ENCODE measurements around the gene MAP7.

MAP7 gene

DNA sequence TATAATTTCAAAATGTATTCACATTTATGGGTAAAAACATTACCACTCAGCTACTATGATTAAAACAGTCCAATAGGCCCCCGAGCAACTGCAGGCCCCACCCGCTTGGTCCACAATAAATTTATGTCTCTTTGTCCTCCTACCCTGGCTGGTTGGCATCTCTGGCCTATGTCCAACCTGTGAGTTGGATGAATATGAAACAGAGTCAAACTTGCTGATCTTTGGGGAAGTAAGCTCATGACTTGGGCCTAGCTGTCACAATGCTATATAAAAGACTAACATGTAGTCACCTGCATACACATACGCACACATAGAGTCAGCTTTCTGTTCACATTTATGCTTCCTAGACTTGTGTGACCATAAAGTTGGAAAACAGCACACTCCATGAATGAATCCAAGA lies 20.5 kb downstream of the MAP7 start:
- DNase-seq (ENCODE audit: low read depth in 2 of 2) = no peak

DNA sequence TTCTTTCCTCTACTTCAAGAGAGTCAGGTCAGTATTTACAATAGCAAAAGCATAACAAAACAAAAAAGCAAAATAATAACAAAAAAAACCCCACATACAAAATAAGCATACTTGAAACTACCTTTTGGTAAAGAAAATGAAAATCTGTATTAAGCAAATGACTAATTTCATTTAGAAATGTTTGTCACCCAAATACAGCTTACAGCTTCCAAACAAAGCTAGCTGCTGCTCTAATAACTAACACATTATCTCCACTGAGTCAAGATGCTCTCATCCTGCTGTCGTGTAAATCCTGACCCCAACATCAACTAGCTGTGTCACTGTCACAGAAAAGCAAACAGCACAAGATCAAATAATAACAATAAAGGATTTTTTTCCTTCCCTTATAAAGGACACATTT lies 21.7 kb downstream of the MAP7 start:
- DNase-seq (ENCODE audit: low read depth in 2 of 2) = no peak

DNA sequence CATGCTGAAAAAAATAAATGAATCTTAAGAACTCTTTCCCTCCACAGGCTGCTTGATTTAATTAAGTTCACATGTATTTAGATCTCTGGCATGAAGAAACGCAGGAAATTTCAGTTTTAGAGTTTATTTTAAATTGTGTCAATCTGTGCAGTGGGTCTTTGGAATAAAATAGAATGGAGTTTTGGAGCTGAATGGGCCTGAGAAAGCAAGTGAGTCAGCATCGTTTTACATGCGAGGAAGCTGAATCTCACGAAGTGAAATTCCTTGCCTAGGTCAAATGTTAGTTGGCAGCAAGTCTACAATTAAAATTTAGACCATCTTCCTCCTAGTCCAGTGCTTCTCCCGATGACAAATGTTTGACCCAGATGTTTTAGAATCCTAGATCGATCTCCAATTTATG lies 22.4 kb downstream of the MAP7 start:
- no peak for DNase-seq (ENCODE audit: low read depth in 2 of 2)

DNA sequence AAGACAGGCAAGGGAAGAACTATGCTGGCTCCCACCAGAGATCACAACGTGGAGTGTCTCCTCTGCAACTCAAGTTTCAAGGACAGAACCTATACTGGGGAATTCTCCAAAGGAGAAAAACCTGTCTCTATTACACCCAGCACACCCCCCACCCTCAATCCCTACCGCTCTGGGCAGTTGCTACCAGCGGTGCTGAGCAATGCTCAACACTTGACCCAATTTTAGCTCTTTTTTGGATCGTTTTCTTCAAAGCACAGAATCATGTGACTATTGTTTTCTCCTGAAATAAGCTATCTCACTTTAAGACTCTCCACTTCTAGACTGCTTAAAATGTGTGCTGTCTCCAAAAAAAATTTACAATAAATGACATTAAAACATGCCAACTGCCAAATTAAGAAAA lies 23.3 kb downstream of the MAP7 start:
- no peak for DNase-seq (ENCODE audit: low read depth in 2 of 2)

DNA sequence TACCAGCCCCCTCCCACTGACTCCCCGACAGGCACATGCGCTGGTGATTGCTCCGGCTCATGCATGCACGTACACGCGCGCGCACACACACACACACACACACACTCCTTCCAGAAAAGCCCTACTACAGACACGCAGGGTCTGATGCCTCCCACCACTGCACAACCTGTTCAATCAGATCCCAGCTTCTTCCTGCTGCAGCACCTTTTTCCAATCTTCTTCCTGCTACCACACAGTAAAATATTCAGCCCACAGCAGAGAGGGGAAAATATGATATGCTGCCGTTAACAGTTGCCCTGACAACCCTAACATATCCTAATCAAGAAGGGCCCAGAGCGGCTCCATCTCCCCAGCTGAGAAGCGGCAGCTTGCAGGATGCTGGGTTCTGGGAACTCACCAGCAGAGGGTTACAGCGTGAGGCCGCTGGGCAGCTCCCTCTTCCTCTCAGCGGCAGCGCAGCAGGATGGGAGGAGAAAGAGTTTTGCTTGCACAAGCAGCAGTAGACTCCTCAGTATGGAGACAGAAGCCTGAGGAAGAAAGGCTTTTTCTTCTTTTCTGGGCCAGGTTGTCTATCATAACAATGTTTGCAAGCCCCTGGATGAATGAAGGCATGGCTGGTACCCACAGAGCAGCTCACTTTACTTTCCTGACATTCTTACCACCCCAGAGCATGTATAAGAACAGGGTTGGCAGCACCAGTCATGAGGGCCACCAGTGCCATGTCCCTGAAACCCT lies 23.9 kb downstream of the MAP7 start:
- no peak for DNase-seq (ENCODE audit: low read depth in 2 of 2)

DNA sequence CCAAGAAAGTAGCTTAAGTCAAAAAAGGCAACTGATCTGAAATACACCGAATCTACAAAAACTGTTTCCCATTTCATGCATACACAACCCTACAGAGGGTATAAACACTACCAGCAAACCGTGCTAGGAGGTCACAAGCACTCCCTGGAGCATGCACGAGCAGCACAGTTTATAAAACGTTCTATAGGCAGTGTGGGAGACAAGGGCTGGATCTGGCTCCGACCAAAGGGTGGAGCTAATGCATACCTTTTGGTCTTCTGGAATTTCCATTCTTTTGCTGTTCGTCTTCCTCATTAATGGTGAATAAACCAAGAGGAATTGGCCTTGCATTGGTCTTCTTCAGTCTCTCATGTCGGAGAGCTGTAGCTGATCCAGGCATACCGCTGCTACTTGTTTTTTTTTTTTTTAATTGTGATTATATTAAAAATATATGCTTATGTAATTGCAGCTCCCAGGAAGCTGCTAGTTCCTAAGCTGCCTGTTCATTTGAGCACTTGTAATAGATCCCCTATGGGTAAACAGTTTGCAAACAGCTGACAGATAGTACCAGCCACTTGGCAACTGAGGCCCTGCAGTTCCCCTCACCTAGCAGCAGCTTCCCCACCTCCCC lies 24.5 kb downstream of the MAP7 start:
- no peak for DNase-seq (ENCODE audit: low read depth in 2 of 2)

DNA sequence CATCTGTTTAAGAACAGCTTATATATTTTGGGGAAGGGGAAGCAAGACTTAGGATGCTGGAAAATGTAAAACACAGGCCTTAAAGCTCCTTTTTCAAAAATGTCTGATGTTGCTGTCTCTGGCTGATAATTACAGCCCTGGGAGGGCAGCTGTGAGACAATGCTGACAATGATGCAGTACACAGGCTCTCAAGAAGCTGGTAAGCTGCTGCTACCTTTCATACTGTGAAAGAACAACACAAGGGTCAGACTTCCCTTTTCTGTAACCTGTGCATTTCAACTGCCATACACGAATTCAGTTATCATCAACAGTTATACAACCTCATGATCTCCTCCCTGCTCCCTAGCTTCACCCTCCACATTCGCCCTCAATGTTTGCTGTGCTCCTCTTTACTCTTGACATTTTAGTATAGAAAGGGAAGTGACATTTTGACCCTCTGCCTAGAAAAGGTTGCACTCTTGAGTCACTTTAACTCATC lies 25.2 kb downstream of the MAP7 start:
- no peak for DNase-seq (ENCODE audit: low read depth in 2 of 2)

DNA sequence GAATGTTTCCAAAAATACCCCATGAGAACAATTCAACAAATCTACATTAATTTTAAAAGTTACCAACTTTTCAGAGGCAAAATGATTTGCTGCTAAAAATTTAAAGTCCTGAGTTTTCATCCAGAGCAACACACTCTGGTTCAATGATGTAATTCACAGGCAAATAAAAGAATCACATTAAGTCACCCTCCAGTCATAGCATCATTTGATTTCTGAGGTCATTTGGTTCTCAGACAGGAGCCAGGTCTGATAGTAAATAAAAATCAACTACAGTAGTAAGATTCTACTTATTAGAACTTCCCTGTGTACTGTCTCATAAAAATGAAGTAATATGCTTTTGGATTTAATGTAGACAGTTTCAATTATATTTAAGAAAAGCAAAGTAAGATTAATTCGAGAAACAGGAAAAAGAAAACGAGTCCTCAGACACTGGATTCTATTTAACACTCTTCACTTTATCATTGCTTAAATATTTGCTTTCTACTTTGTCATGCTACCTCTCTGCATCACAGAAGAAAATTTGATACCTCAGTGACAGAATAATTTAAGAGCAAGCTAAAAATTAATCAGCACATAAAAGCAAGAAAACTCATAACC lies 25.8 kb downstream of the MAP7 start:
- DNase-seq (ENCODE audit: low read depth in 2 of 2) = no peak

DNA sequence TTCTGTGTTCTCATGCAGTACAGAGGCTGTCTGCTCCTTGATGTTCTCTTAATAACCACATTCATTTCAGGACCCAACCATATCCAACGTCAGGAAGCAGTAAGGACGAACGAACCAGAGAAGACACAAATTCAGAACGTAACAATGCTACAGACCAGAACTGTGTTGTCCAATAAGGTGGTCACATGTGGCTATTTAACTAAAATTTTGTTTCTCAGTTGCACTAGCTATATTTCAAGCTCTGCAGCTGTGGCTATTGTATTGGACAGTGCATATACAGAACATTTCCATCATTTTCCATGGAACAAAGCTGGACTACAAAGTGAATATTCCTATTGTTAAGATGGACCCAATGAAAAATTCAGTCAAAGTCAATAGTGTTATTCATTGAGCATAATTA lies 27.0 kb downstream of the MAP7 start:
- DNase-seq (ENCODE audit: low read depth in 2 of 2) = no peak

DNA sequence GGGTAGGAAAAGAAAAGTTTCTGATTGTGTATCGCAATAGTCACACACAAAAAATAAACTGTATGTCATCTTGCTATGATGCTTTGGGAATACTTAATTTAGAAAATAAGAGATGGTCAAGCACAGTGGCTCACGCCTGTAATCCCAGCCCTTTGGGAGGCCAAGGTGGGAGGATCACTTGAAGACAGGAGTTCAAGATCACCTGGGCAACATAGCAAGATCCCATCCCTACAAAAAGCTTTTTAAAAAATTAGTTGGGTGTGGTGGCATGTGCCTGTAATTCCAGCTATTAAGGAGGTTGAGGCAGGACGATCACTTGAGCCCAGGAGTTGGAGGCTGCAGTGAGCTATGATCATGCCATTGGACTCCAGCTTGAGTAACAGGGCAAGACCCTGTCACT lies 27.6 kb downstream of the MAP7 start:
- DNase-seq (ENCODE audit: low read depth in 2 of 2) = no peak

DNA sequence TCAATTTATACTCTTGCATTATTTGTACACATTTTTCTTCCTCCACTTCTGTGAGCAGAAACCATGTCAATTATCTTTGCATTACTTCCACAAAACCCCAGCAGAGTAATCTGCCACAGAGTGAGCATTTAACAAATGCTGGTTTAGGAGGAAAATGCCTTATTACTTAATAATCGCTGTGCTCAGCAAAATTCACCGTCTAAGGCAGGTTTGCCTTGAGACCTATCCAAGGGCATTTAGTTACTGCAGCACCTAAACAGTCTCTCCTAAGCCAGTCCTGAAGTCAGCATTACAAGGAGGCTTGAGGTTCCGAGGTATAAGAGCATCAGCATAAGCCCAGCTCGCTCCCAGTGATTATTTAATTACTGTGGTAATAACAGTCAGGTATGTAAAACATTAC lies 28.3 kb downstream of the MAP7 start:
- DNase-seq (ENCODE audit: low read depth in 2 of 2) = no peak

DNA sequence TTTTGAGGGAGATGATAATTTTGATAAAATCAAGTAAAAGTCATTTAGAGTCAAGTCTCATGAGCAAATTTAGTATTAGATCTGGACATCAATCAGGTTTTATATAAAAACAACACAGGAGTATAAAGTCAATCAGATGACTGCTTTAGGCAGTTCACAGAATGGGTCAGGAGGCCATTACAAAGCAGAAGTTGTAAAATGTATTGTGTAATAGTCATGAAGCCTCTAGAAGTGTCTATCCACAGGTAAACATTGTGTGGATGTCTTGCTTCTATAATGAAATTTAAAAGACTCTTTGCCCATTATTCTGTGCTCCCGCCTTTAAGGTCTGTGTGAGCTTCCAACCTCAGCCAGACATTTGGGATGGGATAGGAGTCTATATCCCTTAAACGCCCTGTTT lies 28.8 kb downstream of the MAP7 start:
- no peak for DNase-seq (ENCODE audit: low read depth in 2 of 2)

DNA sequence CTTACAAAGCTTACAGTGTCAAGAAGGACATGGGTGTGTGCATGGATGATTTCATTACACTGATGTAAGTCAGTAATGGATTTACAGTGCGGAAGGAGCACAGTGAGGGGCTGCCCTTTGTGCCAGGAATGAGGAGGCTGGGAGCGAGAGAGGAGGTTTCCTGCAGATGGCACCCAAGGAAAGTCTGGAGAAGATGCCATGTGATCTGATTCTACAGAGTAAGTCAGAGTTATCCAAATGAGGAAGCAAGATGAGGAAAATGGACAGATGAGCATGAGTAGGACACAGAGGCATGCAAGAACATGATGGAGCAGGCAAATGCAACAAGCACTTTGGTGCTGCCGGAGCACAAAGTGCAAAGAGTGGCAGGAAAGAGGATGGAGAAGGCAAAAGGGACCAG lies 29.7 kb downstream of the MAP7 start:
- DNase-seq (ENCODE audit: low read depth in 2 of 2) = no peak

DNA sequence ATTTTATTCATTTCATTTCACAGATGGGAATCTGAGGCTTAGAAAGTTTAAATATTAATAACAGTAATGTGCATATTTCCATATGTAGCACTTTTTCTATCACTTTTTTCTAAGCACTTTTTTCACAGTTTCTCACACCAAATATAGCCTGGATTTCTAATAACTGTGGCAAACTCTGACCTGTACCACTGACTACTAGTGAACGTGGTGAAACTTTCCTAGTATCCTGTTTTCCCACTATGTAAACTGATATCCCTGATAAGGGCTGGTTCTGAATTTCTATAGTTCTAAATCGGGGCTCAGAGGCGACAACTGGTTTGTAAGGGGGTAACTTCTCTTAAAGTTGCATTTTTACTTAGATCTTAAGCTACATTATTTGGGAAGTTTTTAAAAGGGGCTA lies 32.6 kb downstream of the MAP7 start:
- DNase-seq (ENCODE audit: low read depth in 2 of 2) = no peak

DNA sequence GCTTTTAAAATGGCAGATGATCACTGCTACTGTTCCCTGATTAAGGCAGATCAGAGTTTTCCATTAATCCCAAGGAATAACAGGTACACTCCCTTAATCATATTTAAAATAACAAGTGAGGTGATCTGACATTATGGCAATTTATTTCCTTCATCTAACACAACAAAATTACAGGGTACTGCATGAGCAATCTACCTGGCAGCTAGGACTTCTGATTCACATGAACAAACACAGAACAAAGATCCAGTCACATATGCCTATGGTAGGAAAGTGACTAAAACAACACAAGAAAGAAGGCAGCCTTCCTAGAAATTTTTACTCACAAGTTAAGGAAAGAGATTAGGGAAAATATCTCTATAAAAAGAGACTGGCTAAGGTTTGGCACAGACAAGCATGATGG lies 33.2 kb downstream of the MAP7 start:
- DNase-seq (ENCODE audit: low read depth in 2 of 2) = no peak

DNA sequence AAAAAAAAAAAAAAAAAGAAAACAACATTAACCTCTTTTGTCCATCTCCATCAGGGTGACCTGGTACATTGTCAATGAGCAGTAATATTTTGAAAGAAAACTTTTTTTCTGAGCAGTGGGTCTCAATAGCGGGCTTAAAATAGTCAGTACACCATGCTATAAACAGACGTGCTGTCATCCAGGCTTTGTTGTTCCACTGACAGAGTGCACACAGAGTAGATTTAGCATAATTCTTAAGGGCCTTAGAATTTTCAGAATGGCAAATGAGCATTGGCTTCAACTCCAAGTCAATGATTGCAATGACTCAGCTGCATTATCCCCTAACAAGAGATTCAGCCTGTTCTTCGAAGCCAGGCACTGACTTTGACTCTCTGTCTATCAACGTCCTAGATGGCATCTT lies 35.6 kb downstream of the MAP7 start:
- no peak for DNase-seq (ENCODE audit: low read depth in 2 of 2)

DNA sequence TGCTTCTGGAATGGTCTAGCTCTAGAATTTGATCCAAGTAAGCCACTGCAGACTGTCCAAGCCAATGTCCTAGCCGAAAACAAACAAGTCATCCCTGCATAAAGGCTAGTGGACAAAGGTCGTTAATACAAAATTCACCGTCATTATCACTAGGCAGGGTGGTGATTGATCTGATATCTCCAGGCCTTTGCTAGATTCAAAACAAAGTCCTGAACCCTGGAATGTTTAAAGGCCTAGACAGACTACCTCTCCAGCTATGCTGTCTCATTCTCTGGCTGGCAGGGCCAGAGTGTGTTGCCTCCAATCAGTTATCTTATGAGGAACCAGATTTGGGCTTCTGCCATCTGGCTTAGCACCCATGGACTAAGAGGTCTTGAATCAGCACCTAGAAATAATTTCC lies 38.3 kb downstream of the MAP7 start:
- DNase-seq (ENCODE audit: low read depth in 2 of 2) = no peak

DNA sequence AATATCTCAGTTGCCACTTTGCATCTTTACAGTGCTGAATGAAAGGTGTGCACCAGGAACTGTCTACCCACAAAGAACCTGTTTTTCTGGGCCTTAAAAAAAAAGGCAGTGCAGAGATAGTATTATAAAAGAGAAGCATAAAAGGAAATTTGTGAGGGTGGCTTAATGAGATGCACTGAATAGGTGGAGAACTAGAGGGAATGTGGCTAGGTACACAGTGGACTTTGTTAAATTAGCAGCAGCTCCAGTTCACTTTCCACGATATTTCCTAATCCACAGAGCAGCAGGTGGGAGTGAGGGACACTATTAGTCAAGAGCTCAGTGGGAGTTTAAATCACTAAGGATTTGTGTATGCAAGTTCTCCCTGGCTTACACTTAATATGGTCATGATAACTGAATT lies 38.8 kb downstream of the MAP7 start:
- DNase-seq (ENCODE audit: low read depth in 2 of 2) = no peak

DNA sequence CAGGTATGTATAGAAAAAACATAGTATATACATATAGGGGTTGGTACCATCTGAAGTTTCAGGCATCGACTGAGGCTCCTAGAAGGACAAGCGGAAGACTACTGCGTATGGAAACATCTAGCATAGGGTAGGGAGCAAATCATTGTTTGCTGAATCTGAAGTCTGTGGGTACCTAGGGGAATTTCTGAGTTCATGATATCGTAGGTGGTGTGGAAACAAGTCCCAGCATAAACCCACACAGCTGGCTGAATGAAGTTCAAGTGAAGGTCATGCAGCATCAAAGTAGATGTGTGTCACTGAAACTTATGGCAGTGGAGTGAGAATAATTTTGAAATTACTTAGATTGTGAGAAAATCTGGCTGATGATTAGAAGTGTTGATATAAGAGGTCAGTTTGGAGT lies 39.4 kb downstream of the MAP7 start:
- no peak for DNase-seq (ENCODE audit: low read depth in 2 of 2)

DNA sequence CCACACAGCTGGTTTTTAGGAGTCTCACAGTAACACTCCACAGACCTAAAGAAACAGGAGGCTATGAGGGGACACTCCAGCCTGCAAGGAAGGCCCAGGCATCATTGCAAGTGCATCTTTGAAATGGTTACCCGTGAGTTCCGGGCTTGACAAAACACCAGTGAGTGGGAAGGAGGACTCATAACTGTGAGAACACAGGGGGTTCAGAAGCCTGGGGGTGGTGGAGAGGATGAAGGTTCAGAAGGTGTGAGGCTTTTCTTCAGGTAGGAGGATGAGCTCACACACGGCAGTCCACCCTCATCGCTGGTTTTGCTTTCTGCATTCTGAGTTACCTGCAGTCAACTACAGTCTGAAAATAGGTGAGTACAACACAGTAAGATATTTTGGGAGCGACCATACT lies 39.9 kb downstream of the MAP7 start:
- DNase-seq (ENCODE audit: low read depth in 2 of 2) = no peak

DNA sequence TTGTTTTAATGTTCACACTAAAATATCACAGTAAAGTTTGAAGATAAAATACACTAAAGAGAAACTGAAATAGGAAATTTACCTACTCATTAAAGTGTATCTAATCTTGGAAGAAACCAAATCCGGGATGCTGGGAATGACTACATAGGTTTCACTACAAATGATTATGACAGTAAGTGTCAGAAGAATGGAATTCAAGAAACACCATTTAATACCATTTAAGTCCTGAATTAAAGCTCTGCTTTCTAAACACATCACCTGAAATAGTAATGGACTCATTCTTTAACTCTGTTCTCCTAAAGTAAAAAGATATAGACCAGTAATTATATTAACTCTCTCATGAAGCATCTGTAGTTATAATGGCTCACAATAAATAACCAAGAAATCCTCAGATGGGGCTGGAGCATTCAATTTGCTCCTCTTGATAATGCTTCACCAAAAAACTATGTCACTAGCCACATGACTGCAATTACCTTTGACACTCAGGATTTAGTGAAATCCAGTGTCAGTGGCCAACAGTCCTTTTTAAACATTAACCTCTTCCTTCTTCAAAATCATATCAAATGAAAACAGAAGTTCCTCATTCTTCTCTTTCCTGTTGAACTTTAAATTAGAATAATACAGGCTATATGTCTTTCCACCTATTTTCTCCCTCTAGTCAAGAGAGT lies 41.4 kb downstream of the MAP7 start:
- DNase-seq (ENCODE audit: low read depth in 2 of 2) = no peak

DNA sequence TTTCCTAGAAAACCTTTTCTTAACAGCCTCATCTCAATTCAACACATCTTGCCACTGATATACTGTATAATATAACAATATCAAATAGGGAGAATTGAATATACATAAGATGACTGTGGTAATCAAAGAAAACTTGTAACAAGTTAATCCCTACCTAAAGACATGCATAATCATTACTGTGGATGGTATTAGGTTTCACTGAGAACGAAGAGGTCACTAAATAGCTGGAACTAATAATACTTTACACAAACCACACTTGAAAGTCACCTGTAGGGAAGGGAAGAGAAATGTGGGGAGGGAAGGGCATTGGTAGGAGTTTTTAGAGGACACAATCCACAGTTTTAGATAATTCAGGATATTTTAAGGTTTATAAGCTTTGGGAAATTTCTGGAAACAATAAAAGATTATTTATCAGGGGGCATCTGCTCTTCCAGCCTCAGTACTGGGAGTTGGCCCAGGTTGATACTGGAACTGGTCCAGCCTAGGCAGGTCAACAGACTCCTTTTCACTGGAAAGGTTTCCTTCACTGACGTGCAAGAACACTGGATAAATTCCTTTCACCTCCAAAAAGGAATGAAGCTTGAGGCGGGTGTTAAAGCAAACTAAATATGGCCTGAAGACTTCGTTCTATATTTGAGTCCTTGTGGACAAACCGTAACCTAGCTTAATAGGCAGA lies 44.0 kb downstream of the MAP7 start:
- no peak for DNase-seq (ENCODE audit: low read depth in 2 of 2)

All from stimulated activated CD8-positive, alpha-beta memory T cell treated with anti-CD3 and anti-CD28 coated beads, Interleukin-15, amount 100 ng/mL, for 4 hours (primary cell).